ENCODE measurements around the gene ALPL.

DNA sequence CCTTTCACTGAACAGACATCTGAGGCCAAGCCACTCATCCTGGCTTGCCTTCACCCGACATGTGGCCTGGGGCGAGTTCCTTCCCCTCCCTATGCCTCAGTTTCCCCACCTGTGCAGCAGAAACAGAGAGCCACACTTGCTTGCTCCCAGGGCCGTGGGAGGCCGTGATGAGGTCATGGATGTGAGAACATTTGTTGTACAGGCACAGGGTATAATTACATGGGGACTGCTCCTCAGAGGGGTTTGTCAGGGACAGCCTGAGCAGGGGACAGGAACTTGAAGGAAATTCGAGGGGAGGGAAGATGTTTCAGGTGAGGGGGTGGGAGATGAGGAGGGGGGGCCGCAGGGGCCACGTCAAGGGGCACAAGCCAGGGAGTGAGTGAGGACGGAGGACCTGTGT lies 56.1 kb downstream of the ALPL start:
- TF ChIP-seq, protein P1, sequence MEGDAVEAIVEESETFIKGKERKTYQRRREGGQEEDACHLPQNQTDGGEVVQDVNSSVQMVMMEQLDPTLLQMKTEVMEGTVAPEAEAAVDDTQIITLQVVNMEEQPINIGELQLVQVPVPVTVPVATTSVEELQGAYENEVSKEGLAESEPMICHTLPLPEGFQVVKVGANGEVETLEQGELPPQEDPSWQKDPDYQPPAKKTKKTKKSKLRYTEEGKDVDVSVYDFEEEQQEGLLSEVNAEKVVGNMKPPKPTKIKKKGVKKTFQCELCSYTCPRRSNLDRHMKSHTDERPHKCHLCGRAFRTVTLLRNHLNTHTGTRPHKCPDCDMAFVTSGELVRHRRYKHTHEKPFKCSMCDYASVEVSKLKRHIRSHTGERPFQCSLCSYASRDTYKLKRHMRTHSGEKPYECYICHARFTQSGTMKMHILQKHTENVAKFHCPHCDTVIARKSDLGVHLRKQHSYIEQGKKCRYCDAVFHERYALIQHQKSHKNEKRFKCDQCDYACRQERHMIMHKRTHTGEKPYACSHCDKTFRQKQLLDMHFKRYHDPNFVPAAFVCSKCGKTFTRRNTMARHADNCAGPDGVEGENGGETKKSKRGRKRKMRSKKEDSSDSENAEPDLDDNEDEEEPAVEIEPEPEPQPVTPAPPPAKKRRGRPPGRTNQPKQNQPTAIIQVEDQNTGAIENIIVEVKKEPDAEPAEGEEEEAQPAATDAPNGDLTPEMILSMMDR (conservative IDR thresholded peaks at IDR 0.05; ENCODE audit: low read depth, low read length), result no peak
- TF ChIP-seq EZH2 (IDR thresholded peaks at IDR 0.05; ENCODE audit: low read length, unreplicated experiment) (no peak), EZH2phosphoT487 (IDR thresholded peaks at IDR 0.05; ENCODE audit: borderline replicate concordance, low read length) (no peak)

Data from PC-3 (cell line).